T-helper 2 cell treated with Interferon-gamma antibody and Interleukin-4, amounts not matched to agents 100 ng/mL and 5 ng/mL, for 36 hours (primary cell): ENCODE results near the gene FAM98C. TPM values are rescaled to one million over a fixed set of nuclear protein-coding genes. Genes with fewer than 3 reads are reported as not detected.

Source experiments
- intact Hi-C: fragments of 100-400 bp; cut with micrococcal nuclease; formaldehyde crosslinking; loops from one replicate; pipeline ENCODE4 v1.15.1; 2023
- total RNA-seq: library from RNA; stranded (reverse); gene quantifications from 2 replicates; pipeline ENCODE4 v1.2.3, GENCODE V29; 2022

Gene FAM98C
- total RNA-seq, 1 donor from 2014 or later, result 31.4 TPM

GRCh38 chr19:38376576-38376975 lies 26.3 kb upstream of the FAM98C start:
- intact Hi-C loops, result no loop called here

DNA sequence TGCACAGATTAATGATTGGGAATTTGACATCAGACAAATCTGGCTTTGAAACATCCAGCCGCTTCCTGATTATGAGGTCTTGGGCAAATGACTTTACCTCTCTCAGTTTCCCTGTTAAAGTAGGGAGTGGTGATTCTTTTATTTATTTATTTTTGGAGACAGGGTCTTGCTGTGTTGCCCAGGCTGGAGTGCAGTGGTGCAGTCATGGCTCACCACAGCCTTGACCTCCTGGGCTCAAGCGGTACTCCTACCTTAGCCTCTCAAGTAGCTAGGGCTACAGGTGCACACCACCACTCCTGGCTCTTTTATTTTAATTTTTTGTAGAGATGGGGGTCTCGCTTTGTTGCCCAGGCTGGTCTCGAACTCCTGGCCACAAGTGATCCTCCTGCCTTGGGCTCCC lies 25.8 kb upstream of the FAM98C start:
- intact Hi-C loops, result no loop called here

DNA sequence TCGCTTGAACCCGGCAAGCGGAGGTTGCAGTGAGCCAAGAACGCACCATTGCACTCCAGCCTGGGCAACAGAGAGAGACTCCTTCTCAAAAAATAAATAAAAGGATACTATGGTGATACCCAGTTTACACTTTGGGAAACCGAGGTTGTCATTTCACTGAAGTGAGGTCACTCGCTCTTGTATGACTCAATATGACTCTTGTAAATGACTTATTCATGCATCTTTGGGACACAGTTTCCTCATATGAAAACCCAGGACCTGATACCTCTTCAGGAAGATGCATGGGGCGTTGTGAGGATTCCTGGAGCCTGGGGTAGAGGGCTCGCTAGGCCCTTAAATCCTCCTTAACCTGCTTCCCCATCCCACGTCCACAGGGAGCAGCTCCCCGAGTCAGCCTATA lies 24.0 kb upstream of the FAM98C start:
- intact Hi-C loops, result no loop called here

DNA sequence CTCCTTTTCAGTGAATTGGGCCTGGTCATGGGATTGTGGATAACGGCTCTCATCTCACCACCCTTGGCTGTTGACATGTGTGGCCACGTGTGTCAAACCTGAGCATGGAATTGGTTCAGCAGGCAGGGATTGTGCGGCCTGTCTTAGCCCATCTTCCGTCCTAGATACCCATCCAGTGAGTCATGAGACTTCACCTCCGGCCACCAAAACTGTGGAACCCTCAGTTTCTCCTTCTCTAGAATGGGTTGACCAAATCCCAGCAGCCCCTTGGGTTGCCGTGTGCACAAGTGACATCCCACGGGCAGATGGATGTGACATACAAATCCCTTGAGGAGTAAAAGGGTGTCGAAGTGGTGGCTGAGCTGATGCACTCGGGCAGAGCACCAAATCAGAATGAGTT lies 21.8 kb upstream of the FAM98C start:
- intact Hi-C loops, result no loop called here

DNA sequence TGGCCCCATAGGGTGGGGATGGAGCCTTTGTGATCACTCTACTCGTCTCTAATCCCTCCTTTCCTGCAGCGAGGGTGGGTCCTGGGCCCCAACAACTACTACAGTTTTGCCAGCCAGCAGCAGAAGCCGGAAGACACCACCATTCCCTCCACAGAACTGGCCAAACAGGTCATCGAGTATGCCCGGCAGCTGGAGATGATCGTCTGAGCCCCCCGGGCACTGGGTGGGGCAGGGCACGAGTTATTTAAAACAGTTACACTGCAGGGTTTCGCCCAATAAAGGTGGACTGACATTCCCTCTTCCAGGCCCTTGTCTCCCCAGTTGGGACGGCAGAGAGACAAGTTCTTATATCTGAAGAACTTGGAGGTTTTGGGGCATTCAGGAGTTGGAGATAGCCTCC lies 19.7 kb upstream of the FAM98C start:
- intact Hi-C loops, result no loop called here

GRCh38 chr19:38383743-38384142 lies 19.1 kb upstream of the FAM98C start:
- intact Hi-C loops, result no loop called here

DNA sequence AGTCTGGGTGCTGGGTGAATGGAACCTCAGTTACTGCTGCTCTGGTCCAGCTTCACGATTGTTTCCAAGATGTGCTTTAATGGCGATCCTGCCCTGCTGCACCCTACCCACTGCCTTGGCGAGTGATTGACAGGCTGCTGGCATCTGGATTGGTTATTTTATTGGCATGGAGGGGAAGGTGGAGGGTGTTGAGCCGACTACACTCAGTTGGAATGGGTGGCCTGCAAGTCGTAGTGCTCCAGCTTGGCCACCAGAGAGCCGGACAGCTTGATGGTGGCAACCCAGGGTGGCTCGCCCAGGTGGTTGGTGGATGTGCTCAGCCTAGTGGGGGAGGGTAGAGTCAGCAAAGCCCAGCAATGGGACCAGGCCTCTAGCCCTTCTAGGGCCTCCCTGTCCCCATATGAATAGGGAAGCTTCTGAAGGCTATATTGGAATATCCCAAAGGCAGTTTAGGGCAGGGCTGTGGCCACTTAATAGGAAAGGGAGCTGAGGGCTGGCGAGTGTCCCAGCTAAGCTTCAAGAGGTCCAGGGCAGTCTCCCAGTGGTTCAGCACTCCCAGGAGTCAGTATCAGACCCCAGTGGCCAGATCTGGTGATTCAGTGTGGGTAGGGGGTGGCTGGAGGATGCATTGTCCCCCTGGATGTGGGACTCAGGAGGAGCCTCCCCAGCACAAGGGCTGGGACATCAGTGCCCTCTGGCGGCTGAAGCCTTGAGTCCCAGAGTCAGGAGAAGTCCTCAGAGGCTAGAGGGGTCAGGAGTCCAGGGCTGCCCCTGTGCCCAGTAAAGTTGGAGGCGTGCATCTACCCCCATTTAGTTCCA lies 18.5 kb upstream of the FAM98C start:
- intact Hi-C loops, result loop anchor here (5.0 kb wide), 1 partner anchor 47 kb away; the partner anchor contains the start of gene CATSPERG

- intact Hi-C loops, result loop anchor here (5.0 kb wide), 1 partner anchor 48 kb away; the partner anchor contains the start of gene CATSPERG
These were observed 17.7 kb upstream of the FAM98C start for GRCh38 chr19:38385057-38385803.

- intact Hi-C loops, result loop anchor here (5.0 kb wide), 1 partner anchor 49 kb away; the partner anchor contains the start of gene CATSPERG
These were observed 17.1 kb upstream of the FAM98C start for GRCh38 chr19:38385804-38386257.

- intact Hi-C loops, result loop anchor here (5.0 kb wide), 1 partner anchor 49 kb away; the partner anchor contains the start of gene CATSPERG
These were observed 16.5 kb upstream of the FAM98C start for GRCh38 chr19:38386300-38386970.

DNA sequence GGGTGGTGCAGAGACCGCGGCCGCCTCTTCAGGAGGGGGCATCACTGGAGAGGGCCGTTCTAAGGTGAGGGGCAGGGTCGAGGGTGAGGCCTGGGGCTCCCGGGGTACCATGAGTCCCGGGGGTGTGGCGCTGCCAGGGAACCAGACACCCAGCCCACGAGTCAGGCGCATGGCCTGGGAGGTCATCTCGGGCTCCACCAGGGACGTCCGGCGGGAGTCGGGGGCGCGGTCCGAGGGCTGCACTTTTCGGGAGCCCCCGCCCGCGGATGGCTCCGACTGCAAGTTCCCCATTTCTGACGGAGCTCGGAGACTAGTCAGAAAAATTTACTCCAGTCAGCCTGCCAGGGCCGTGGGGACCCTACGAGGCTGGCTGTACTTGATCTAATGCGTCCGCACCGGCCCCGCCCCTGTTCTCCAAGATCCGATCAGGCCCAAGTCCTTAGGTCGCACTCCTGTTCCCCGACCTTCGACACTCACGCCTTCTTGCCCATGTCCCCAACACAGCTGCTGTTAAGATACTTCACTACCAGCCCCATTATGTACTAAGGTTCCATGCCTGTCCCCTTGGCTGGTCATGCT lies 15.8 kb upstream of the FAM98C start:
- intact Hi-C loops, result loop anchor here (1.0 to 5.0 kb wide), 2 partner anchors 13 to 50 kb away; partner anchors contain the start of genes CATSPERG and PSMD8

DNA sequence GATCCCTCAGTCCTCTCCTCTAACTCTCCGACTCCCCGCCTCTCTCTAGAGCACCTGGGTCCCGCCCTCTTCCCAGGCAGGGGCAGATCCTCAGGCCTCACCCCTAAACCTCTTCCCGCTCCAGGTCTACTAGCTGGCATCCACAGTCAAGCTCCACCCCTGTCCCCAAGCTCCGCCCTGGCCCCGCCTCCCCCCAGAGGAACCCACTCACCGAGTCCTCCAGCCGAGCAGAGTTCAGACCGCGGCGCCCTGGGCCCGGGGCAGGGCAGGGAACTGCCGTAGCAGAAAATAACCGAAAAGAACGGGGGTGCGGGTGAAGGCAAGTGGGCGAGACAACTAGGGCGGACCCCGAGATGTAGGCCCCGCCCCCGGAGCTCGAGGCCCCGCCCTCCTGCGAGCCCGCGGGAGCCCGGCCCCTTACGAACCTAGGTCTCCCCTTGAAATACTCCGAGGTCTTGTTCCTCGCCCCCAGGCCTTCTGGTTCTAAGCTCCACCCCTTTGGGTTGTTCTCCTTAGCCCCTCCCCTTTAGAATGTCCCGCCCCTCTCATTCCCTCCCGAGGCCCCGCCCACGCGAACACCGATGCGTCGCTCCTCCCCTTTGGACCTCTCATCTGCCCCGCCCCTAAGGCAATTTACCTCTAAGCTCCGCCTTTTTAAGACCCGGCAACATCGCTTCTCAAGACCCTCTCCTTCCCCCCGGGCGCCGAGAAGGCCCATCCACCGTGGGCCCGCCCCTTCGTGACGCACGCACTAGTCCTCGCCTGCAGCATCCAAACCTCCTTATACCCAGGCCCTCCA lies 15.1 kb upstream of the FAM98C start, which contains the start of gene GGN:
Gene GGN (minus strand): TSS at position 485 of the 799 bp plus-strand sequence. CDS start 773 bp downstream, outside the sequence.
- intact Hi-C loops, result loop anchor here (1.0 to 5.0 kb wide), 4 partner anchors 13 to 50 kb away; partner anchors contain the start of genes CATSPERG, FAM98C and PSMD8

DNA sequence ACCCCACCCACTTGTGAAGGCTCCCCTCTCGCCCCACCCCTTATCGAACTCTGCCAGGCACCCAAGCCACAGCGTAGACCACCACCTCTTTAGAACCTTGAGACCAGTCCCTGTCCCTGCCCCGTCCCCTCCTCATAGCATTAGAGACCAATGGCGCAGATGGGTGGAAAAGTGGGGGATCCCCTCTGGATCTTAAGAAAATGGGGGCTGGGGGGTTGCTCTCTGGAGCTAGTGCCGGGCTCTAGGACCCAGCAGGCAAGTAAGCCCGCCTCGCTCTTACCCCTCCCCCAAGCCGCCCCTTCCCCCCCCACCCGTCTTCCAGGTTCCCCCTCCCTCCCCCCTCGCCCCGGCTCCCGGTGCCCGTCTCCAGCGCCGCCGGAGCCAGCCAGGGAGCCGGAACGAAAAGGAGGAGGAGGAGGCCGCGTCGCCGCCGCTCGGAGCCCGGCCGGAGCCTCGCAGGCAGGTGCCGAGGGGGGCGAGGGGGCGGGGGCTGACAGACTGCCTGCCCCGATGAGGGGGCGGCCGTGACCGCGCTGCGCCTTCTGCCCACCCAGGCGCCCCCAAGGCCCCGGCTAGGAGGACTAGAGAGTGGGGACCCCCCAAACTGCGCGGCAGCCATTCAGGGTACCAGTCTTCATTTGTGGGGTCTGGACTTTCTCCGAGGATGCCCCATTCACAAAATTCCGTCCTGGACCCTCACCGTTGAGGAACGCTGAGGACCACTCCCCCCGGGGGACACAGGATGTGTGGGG lies 14.4 kb upstream of the FAM98C start, which contains the start of gene SPRED3:
Gene SPRED3 (plus strand): TSS at position 349 of the 752 bp plus-strand sequence. CDS start 1,606 bp downstream, outside the sequence.
- intact Hi-C loops, result loop anchor here (2.0 to 5.0 kb wide), 3 partner anchors 14 to 51 kb away; partner anchors contain the start of genes CATSPERG and FAM98C

DNA sequence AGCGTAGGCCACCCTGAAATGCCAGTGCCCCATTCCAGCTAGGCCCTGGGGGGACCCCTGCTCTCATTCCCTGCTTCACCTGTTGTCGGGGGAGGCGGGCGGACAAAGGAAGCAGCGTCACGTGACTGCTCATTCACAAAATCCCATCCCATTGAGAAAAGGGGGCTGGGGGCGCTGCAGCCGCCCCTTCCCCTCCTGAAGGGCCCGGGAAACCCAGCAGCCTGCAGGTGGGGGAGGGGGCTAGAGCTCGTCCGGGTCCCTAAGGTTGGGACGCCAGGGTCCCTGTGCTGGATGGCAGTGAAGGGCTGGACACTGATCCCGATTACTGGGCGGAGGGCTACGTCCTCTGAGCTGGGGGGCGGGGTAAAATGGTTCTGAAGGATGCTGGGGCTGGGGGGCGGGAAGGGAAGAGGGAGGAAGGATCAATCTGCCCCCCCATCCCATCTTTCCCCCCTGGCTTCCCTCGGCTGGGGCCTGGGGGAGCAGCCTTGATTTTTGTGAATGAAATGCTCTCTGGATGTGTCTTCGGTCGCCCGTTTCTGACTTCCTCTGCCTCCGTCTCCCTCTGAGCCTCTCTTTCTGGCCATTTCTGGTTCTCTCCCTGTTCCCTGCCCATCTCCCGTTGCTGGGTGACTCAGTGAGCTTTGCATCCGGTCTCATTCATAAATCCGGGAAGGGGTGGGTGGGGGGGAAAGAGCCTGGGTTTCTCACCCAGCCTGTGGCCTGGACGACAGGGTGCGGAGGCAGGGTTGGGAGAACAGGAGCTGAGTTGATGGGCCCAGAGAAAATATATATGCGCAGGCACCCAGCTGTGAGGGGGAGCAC lies 13.6 kb upstream of the FAM98C start:
- intact Hi-C loops, result loop anchor here (2.0 to 5.0 kb wide), 3 partner anchors 13 to 52 kb away; partner anchors contain the start of genes CATSPERG and FAM98C

DNA sequence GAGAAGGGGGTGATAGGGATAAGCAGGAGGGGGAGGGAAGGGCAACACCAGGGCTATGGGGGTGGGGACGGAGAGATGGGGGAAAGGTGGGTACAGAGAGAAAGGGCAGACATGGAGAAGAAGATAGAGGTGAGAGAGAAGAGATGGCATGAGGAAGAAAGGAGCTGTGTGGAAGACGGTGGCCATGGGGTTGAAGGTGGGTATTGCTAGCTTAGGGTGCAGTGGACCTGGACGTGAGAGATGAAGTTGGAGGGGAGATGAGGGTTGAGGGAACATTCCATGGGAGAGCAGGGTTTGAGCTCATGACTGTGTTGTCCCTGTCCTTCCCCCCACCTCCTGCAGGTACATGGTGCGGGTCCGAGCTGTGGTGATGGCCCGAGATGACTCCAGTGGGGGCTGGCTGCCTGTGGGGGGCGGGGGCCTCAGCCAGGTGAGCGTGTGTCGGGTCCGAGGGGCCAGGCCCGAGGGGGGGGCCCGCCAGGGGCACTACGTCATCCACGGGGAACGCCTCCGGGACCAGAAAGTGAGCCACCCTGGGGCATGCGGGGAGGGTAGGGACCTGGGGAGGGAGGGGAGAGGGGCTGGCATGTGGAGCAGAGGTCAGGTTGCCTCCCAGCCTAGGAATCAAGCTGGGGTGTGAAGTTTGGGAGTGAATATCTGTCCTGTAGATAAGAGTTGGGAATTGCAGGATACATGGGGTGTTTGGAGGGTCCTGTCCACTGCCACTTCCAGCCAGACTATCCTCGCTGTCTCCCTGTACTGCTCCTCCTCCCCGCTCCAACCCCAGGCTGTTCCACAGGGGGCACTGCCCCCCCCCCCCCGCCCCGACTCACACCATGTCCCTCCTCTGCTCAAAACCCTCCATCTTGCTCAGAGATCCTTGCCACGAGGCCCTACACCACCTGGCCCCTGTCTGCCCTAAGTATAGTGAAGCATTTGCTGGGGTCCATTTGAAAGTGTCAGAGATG lies 12.7 kb upstream of the FAM98C start:
- intact Hi-C loops, result loop anchor here (2.0 to 5.0 kb wide), 3 partner anchors 13 to 53 kb away; partner anchors contain the start of genes CATSPERG and FAM98C

DNA sequence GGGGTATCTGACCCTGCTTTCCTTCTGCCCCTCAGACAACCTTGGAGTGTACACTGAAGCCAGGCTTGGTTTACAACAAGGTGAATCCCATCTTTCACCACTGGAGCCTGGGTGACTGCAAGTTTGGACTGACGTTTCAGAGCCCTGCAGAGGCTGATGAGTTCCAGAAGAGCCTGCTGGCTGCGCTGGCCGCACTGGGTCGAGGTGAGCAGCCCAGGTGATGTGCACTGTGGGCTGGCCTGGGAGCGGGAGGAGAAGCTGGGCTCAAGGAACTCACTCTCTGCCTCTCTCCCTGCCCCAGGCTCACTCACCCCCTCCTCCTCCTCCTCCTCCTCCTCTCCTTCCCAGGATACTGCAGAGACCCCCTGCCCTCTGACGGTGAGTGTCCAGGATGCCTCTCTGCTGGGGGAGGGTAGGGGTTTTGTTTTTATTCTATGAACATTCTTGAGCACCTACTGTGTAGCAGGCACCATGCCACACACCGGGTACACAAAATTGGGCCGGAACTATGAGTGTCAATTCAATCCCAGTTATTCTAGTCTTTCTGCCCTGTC lies 10.9 kb upstream of the FAM98C start:
- intact Hi-C loops, result no loop called here
